CD4-positive, alpha-beta T cell treated with Interleukin-4 for 4 hours (primary cell): ENCODE data around the gene TMEM132D.

ENCODE experiments used
- DNase-seq: peaks from one replicate; pipeline ENCODE4 v3.0.0-alpha.2; 2020

TMEM132D gene

DNA sequence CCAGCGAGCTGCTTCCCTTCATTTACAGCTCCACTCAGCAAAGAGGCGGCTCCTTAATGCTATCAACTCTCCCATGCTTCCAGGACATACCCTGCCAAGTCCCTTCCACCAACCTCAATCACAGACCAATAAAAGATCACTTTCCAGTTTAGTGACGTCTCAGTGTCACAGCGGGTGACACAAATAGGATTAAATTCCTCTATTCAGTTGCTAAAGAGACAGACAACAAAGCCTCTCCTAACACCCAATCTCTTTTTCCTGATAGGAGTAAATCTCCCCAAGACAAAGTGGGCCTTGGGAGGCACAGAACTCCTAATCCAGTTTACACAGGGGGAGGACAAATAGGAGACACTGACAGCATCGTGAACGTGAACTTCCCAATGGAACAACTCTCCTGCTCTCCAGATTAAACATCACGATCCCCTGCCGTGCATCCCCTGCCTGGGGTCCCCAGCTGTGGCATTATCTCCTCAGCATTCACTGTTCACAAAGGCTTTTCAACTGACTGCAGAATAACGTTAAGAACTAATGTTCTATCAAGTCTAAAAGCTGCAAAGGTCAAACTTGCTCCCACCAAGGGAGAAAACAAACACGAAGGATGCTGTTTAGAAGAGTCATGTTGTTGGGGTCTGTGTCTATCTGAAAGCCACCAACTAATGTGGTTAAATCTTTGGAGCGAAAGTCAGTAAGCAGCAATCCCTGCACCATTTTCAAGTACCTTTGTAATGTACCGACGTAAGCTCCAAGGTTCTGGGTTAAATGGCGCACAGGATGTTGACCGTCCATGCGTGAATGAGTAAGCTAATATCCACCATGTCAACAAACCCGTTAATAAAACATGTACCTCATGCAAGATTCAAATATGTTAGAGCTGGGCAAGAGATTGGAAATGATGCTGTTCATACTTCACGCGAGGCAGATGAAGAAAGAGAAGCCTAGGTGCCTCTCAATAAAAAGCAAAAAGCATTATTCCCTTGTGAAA lies 31.5 kb downstream of the TMEM132D start:
- no peak for DNase-seq

DNA sequence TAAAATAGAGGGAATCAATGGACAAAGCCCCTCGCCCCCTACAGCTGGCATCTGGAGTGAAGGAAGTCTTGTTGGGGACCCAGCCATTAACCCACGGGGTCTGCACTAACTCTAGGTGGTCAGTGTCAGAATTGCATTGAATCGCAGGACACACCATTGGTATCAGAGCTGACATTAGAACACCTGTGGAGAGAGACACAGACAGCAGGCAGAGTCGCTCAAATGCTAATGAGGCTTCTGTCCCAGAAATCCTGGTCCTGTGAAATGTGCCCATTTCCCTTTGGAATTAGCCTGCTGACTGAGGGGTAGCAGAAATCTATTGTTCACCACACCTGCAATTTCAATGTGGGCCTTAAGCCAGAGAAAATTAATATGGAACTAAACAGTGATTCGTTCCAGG lies 33.0 kb downstream of the TMEM132D start:
- DNase-seq, result no peak

DNA sequence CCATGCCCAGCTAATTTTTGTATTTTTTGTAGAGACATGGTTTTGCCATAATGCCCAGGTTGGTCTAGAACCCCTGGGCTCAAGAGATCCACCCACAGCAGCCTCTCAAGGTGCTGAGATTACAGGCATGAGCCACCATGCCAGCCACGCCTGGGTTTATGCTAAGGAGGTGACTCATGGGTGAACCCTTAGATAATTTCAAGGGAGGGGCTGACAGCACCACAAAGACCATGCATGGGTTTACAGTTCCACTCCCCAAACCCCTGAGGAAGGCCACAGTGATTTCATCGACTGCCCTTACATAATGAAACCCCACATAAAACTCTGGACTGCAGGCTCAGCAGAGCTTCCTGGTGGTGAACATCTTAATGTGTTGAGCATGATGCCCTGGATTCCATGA lies 33.7 kb downstream of the TMEM132D start:
- DNase-seq, result no peak

DNA sequence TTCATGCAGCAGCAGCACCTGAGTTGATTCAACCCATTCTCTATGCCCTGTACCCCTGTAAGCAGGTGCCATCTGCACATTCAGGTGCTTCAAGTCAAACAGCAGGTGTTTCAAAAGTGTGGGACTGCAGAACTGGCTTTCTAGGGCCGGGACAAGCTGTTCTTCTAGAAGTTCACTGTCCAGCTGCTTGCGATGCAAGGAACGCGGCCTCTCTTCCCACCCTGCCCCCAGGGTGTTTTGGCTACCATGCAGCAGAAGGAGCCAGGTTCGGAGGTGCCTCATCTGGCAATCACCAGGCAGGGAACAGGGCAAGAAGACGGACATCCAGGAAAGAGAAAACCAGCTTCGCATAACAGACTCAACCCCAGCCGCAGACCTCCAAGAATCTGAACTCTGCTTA lies 35.2 kb downstream of the TMEM132D start:
- no peak for DNase-seq

DNA sequence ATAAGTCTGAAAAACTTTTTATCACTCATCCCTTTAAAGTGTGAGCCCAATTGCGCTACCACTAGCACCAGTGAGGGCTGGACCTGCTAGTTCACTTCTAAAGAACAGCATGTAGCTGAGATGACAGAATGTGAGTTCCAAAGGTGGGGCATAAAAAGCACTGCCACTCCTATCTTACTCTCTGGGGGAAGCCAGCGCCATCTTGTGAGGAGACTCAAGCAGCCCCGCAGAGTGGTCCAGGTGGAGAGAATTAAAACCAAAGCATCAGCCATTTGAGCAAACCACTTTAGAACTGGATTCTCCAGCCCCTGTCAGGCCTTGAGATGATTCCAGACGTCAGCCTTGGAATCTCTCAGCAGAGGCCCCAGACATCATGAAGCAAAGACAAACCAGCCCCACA lies 39.9 kb downstream of the TMEM132D start:
- DNase-seq, result no peak

DNA sequence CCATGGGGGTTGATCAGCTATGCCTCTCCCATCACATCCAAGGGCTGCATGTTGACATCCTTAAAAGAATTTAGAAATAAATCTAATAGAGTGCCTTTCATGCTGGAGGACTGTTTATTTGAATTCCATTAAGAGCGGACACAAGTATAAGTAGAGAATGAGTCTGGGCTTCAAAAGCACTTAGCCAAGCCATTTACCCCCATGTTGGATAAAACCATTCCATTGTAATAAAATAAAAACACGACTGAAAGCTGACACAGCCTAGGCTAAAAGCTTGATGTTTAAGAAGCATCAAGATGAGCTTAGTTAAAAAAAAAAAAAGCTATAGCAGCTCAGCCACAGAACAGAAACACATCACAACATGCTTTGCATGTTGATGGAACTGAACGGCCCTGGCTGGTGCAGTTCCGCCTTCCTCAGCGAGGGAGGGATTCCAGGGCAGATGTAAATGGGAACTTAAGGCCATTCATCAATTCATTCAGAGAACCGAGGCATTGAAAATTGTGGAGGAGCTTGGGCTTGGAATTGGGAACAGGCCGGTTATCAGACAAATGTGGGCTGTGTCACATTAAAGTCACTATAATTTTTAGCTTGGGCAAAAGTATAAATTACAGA lies 41.2 kb downstream of the TMEM132D start:
- no peak for DNase-seq

DNA sequence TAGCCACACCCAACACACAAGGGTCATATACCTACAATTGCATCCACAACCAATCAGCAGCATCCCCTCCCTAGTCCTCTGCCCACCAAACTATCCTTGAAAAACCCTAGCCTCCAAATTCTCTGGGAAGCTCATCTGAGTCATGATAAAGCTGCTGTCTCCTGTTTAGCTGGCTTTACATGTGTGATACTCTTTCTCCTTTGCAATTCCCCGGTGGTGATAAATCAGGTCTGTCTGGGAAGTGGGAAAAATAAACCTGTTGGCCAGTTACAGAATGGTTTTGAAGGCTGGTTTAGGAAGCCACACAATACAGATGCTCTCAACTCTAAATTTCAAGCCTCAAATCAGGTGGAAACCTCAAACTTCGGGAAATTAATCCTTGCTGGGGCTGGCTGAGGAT lies 41.9 kb downstream of the TMEM132D start:
- DNase-seq, result no peak

DNA sequence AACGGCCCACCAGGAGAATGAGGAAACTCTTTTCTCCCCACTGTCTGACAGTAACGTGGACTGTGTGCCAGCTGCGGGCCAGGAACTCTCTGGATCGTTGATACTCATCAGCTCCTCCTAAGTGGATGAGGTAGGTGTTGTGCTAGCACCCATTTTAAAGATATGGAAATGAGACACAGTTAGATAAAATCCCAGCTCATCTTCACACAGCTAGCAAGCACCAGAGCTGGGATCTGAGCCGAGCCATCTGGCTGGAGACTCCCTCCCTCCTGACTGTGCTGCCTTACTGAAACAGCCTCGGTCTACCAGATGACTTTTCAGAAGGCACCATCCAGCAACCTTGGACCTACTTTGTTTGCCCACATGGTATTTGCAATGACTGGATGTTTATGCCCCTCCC lies 49.2 kb downstream of the TMEM132D start:
- DNase-seq, result no peak

DNA sequence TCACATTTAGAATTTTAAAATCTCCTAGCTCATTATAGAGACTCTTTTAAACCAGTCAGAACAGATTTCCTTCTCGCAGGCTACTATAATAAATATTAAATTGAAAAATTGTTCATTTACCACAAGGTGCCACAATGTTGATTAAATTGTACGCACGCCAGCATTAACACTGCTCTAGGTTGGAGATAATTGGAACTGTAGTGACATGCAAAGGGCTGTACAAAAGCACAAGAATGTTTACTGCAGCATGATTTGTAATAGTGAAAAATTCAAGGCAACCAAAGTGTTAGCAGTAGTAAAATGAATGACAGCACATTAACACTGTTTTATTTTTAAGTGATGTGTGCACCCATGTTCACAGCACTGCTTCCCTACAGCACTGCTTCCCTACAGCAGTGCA lies 52.5 kb downstream of the TMEM132D start:
- DNase-seq, result no peak

DNA sequence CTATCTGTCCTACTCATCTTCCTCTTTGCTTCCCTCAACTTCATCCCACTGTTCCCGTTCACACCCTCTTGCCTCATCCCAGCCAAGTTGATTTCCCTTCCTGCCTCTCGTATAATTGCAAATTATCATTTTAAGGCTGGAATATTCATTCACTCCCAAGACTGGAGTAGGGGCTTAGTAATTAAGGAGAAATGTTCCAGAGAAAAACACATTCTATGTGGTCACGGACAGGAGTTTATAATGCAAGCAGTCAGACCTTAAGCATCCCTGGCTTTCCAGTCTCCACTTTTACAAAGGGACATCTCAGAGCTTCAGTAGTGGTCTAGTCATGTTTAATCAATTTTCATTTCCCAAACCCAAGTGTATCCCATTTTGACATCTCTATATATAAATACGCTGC lies 54.9 kb downstream of the TMEM132D start:
- no peak for DNase-seq

DNA sequence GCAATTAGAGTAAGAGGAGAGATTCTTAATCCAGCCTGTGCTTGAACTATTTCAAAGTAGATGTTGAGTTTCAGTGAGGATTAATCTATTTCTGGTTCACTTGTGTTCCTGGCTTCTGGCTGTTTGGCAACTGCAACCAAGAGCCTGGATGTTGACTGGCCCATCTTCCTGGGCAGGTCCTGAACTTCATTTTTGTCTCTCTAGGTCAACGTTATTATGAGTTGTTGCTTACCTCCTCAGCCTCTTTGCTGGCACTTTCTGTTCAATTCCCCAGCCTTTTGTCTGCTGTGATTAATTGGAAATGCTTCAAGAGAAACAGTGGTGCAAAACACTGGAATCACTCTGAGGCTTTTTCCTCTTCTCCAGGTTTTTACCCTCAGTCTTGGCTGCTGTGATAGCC lies 56.8 kb downstream of the TMEM132D start:
- no peak for DNase-seq

DNA sequence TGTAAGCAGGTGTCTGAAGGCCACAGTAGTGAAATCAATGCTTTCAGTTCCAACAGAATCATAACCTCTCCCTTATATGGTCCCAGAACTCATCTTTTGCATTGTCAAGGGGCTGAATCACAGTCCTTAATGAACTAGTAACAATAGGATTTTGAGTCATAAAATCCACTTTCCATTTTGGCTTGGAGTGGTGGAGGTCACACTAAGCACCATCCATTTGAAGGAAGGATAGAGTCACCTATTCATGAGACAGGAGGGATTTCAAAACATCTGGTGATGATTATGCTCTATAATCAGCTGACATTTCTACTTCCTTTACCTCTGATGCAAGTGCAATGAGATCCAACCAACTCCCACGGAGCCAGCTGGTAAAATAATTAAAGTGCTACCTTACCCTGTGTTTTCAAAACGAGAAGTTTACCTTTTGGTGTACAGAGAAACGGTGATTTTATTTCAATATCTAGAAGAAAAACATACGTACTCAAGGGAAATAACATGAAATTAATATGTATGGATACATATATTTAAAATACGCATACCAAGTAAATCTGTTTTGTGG lies 59.1 kb downstream of the TMEM132D start:
- DNase-seq, result no peak

DNA sequence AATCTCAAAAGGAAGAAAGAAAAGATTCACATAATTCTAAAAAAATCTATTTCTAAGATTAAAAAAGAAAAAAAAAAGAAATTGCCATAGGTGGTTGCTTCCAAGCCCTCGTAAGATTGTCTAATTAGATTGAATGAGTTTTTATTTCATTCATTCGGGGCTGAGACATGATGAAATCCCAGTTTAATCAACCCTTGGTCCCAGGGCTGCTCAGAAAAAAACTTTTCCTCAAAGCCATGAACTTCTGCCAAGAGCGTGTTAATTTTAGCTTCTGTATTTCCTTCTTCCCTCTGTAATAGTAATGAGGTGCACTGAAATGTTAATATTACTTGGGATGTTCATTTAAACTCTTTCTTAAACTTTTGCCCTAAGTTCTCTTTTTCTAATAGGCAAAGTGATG lies 62.6 kb downstream of the TMEM132D start:
- no peak for DNase-seq

DNA sequence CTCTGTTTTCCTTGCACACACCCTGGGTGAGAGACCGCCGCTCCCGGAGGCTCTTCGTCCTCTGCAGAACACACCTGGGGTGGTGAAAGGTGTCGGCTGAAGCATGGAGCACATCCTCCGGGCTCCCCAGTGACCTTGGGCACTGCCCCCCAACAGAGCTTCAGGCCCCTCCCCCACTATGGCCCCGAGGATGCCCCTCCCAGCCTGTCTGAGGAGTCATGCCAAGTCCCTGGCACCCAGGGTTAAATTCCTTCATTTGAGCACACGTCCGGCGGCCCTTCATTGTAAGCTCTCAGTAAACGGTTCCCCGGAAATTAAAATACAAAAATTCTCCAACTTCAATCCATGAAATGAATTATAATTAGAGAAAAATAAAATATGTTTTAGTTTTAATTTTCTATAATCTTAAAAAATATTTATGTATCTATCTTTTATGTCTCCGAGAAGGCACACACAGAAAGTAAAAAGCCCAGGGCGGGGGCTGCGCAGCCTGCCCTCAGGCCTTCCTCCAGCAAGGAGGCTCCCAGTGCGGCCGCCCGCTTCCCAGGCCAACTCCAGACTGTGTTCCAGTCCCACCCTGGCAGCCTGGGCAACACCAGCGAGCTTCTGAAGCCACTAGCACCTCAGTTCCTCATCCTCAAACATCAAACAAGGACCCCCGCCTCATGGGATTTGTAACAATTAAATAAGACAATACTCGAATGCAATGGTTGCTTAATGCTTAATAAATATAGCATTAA lies 63.5 kb downstream of the TMEM132D start:
- no peak for DNase-seq

DNA sequence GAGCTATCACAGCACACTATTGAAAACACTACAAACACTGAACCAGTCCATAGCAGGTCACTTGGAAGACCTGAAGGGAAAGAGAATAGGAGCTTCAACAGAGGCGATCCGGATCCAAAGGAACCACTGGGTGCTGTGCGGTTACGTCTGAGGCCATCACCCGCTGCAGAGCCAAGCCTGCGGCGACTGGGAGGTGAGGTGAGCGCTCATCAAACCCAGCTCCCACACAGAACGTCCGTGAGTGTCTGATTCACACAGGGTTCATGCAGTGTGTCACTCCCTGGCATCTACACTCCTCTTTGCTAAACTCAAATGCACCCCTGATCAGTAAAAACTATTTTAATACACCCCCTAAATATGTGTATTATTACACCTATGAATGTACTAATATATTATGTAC lies 64.1 kb downstream of the TMEM132D start:
- DNase-seq, result no peak

DNA sequence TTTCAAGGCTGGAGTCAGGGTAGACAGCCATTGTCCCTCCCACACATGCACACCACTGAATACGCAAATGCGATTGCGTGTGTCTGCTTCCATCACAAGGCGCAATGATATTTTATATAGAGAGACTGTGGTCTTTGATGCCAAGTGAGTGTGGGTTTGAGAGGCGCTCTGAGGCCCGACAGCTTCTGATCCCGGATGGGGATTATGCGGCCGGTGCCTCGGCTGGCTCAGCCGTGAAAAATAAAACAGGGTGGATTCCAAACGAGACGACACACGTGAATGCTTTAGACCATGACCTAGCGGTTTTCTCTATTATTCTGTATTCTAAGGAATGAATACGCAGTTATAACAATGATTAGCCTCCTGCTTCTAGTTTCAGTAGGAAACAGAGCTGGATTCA lies 72.5 kb downstream of the TMEM132D start:
- no peak for DNase-seq

DNA sequence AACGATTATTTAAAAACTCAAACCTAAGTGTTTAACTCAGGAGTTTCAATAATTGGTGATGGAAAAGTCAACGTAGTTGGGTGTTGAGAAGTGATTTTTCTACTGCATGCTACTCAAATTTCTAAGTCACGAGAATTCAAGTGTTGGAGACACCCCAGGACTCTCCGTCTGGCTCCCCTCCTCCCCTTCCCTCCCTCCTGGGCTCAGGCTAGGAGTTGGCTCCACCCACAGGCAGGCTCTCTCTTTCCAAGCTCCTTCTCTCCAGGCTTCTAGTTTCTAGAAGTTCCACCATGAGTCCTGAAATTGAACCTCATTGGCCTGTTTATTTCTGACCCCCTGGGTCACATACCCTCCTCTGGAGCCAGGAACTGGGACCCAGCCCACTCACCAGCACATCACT lies 73.0 kb downstream of the TMEM132D start:
- no peak for DNase-seq

DNA sequence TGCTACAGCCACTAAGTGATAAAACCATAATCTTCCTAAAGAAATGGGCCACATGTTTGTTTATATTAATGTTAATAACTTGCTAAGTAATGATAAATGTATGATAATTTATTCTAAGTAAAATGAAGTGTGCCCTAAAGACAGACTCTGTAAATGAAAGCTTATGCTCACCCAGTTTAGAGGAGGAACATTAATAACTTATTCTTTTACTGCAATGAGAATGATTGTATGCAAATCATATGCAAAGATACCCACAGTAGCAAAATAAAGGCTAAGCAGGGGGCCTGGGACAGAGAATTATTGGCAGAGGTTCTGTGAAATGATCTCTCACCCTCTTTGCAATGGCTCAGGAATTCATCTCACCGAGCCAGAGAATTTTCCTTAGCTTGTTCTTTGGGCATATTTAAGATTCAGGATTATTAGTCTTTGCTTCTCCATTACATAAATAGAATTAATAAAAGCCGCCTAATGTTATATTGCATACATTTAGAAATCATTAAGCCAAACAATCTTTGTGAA lies 75.9 kb downstream of the TMEM132D start:
- no peak for DNase-seq

DNA sequence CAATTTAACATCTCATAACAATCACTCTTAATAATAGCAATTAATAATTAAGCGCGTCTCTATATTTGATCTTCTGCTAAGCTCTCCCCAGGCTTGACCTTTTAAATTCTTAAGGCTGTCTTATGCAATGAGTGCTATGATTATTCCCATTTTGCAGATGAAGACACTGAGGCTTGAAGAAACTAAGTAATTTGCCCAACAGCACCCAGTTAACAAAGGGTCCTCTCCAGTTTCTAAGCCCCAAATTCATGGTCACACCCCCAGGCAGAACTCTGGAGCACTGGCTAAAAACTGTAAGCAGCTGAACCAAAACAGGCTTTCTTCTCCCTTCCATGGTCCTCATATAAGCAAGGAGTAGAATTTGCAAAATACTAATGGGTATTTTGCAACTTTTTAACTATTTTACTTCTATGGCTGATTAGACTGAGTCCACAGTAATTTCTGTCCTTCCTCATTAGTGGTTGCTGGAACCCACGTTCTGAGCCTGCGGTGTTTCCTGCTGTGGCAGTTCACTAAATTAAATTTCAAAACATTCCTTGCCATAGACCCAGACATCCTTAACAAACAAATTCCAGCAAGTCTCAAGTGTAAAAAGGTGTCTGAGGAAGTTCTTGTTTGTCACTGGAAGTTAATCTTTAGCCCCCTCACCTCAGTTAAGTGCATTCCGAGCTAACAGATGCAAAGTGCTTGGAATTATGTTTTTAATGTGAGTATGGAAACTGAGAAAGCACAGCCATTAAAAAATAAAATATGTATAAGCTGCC lies 76.5 kb downstream of the TMEM132D start:
- DNase-seq, result no peak

DNA sequence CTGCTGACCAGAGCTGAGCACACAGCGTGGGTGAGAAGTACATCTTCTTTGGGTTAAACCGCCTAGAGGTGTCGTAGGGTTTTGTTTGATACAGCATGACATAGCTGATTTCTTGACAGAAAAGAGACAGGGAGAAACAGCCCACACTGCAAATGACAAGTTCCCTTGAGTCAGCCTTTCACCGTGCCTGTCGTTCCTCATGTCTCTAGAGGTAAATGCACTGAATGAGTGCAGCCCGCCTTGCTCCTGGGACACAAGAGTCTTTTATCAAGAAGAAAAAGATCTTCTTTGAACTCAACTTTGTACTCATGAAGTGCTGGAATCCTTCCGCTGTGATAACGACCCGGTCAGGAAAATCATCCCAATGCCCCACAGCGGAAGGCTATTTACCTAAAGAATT lies 77.6 kb downstream of the TMEM132D start:
- no peak for DNase-seq

DNA sequence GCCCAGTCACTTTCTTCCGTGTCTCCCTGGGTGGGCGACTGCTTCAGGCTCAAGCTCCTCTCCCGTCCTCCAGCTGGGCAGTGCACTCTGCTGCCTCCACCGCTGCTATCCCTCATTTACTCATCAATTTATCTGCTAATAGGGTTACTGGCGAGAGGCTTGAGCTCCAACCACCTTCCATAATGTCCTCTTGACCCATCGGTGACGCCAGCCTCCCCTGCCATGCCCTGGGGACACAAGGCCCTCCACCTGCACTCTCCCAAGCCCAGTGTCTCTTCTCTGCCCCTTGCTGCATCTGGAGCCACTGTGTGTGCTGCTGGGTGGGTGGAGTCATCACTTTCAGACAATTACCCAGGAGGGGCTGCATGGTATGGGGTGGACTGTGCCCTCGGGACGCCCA lies 78.5 kb downstream of the TMEM132D start:
- DNase-seq, result no peak

DNA sequence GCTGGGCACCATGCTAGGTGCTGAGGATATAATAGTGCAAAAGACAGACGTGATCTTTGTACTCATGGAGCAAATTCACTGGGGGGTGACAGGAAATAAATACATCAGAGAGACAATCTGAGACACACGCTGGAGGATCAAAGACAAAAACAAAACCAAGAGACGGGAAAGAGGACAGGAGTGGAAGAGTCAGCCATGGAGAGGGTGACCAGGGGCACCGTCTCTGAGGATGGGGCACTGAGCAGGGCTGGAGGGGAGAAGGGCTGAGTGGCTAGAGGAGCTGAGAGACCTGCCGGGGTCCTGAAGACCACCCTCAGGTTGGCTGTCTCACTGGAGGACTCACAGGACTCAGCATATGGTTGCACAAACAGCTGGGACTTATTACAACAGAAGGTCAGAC lies 81.9 kb downstream of the TMEM132D start:
- no peak for DNase-seq
